Prostate gland (tissue), 2 donors: ENCODE results near the gene BPIFB6. TPM values are rescaled to one million over a fixed set of nuclear protein-coding genes. Genes with fewer than 3 reads are reported as not detected.

ENCODE experiments used
- DNase-seq: peaks from one replicate; pipeline ENCODE4 v3.0.0-alpha.2; 2019; ENCODE audit warnings: low spot score
- H3K27ac ChIP-seq, 2 donors: fragments of 200-600 bp; sonication (generic); 2 replicates each; pipeline ENCODE4 v1.5.1; 2017 to 2019
- H3K27me3 ChIP-seq: fragments of 200-600 bp; sonication (generic); replicated peaks from 2 replicates; pipeline ENCODE4 v1.5.1; 2019; ENCODE audit not compliant: insufficient read depth
- H3K36me3 ChIP-seq, 2 donors: fragments of 200-600 bp; sonication (generic); 1 replicate in 1 of 2; 2 replicates in 1 of 2; pipeline versions ENCODE4 v1.5.1 to v1.8.1; 2017 to 2019
- H3K4me1 ChIP-seq: fragments of 200-600 bp; sonication (generic); replicated peaks from 2 replicates; pipeline ENCODE4 v1.5.1; 2019
- H3K4me3 ChIP-seq, 2 donors: fragments of 200-600 bp; sonication (generic); 2 replicates each; pipeline ENCODE4 v1.5.1; 2017 to 2019
- H3K9me3 ChIP-seq: fragments of 200-600 bp; sonication (generic); 2 replicates; pipeline ENCODE4 v1.5.1; 2017
- CTCF ChIP-seq, 4 experiments: fragments of 200-600 bp in 2 of 4; fragments of 450-650 bp in 2 of 4; sonication (generic) in 2 of 4; IDR thresholded peaks; 1 replicate in 3 of 4; 2 replicates in 1 of 4; pipeline ENCODE4 v1.5.1; 2016 to 2019; ENCODE audit warnings: antibody characterized with exemption in 4 of 4, mild to moderate bottlenecking in 2 of 4, moderate library complexity in 2 of 4
- POLR2A ChIP-seq: fragments of 450-650 bp; IDR thresholded peaks from one replicate; pipeline ENCODE4 v1.6.1; 2016; ENCODE audit warnings: antibody characterized with exemption, mild to moderate bottlenecking
- POLR2AphosphoS5 ChIP-seq: sonication (generic); formaldehyde crosslinking; IDR thresholded peaks from one replicate; pipeline ENCODE4 v1.6.1; 2017; ENCODE audit warnings: antibody characterized with exemption
- WGBS: methylation state at CpG from one replicate; pipeline ENCODE4 v1.1.5; 2018; 5-methylcytosine and 5-hydroxymethylcytosine counted together
- intact Hi-C: fragments of 100-400 bp; cut with DNase I; formaldehyde crosslinking; loops from one replicate; pipeline ENCODE4 v1.14.2; 2022
- total RNA-seq, 2 donors: library from RNA; depleted of rRNA; stranded (reverse); fragments of >200 nt; gene quantifications; one replicate each; pipeline ENCODE4 v1.1.0, GENCODE V29; 2016

BPIFB6 gene
- total RNA-seq, 2 donors from 2014 or later = not detected

DNA sequence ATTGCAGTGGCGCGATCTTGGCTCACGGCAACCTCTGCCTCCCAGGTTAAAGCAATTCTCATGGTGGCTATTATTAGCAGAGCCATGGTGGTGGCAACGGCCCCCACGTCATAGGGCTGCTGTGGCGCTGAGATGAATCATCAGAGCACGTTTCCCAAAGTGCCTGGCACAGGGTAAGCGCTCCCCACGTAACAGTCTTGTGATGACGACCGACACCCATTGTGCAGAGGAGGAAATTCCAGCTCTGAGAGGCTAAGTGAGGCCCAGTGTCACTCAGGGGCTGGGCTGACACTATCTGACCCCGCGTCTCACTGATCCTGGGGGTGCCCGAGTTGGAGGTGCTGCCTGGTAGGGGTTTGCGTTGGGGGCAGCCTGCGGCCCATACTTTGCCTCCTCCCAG lies 43.4 kb upstream of the BPIFB6 start:
- H3K36me3 ChIP-seq = no peaks in the 10 kb centered on the region
- H3K27ac ChIP-seq = no peak overlapping the region
- DNase-seq = no peak
- intact Hi-C loops = no loop called here
- TF ChIP-seq POLR2A (no peak), POLR2AphosphoS5 (no peak)
- H3K4me3 ChIP-seq = no peak overlapping the region
- H3K27me3 ChIP-seq = no peaks in the 10 kb centered on the region
- WGBS = 81% methylated on average over 16 of the region's 16 CpGs
- no peaks in the 10 kb centered on the region for H3K9me3 ChIP-seq
- no peaks in the 10 kb centered on the region for H3K4me1 ChIP-seq

GRCh38 chr20:32989507-32990283 lies 41.8 kb upstream of the BPIFB6 start:
- 92% methylated on average over 14 of the region's 14 CpGs for WGBS
- no peaks in the 10 kb centered on the region for H3K4me1 ChIP-seq
- no peak overlapping the region for H3K4me3 ChIP-seq
- H3K36me3 ChIP-seq = no peaks in the 10 kb centered on the region
- H3K27me3 ChIP-seq = no peaks in the 10 kb centered on the region
- TF ChIP-seq CTCF (IDR thresholded peaks at IDR 0.05) = no peak
- no peak for TF ChIP-seq POLR2AphosphoS5
- no peak for TF ChIP-seq POLR2A
- intact Hi-C loops = no loop called here
- no peak overlapping the region for H3K27ac ChIP-seq
- no peak for DNase-seq
- H3K9me3 ChIP-seq = no peaks in the 10 kb centered on the region

- TF ChIP-seq CTCF (IDR thresholded peaks at IDR 0.05) (no peak), POLR2AphosphoS5 (no peak), POLR2A (no peak)
- Histone ChIP-seq H3K36me3 (no peaks in the 10 kb centered on the region), H3K4me3 (no peak overlapping the region), H3K27ac (no peak overlapping the region), H3K27me3 (no peaks in the 10 kb centered on the region), H3K9me3 (no peaks in the 10 kb centered on the region), H3K4me1 (no peaks in the 10 kb centered on the region)
- DNase-seq = no peak
- intact Hi-C loops = no loop called here
- 74% methylated on average over 3 of the region's 3 CpGs for WGBS
Observed at GRCh38 chr20:32990426-32990825, 41.0 kb upstream of the BPIFB6 start.

- DNase-seq = no peak
- Histone ChIP-seq H3K27me3 (no peaks in the 10 kb centered on the region), H3K36me3 (no peaks in the 10 kb centered on the region), H3K4me1 (no peaks in the 10 kb centered on the region), H3K27ac (no peak overlapping the region), H3K4me3 (no peak overlapping the region), H3K9me3 (no peaks in the 10 kb centered on the region)
- WGBS = 51% methylated on average over 3 of the region's 3 CpGs
- TF ChIP-seq CTCF (IDR thresholded peaks at IDR 0.05) = no peak
- TF ChIP-seq POLR2AphosphoS5 = no peak
- TF ChIP-seq POLR2A = no peak
- intact Hi-C loops = no loop called here
Observed at GRCh38 chr20:32991383-32991782, 40.1 kb upstream of the BPIFB6 start.

- H3K9me3 ChIP-seq = no peaks in the 10 kb centered on the region
- no peaks in the 10 kb centered on the region for H3K27me3 ChIP-seq
- intact Hi-C loops = no loop called here
- TF ChIP-seq POLR2A = no peak
- TF ChIP-seq POLR2AphosphoS5 = no peak
- no peak for TF ChIP-seq CTCF (IDR thresholded peaks at IDR 0.05)
- H3K27ac ChIP-seq = no peak overlapping the region
- H3K4me1 ChIP-seq = no peaks in the 10 kb centered on the region
- no peaks in the 10 kb centered on the region for H3K36me3 ChIP-seq
- 80% methylated on average over 8 of the region's 8 CpGs for WGBS
- H3K4me3 ChIP-seq = no peak overlapping the region
- no peak for DNase-seq
Observed at GRCh38 chr20:32991792-32992641, 39.4 kb upstream of the BPIFB6 start.
